ENCODE results near the gene ZBED6. TPM values are rescaled to one million over a fixed set of nuclear protein-coding genes. Genes with fewer than 3 reads are reported as not detected.

The ZBED6 gene
- total RNA-seq, 4 donors from 2014 or later, result 15.2 to 27.3 (median 18.3) TPM

DNA sequence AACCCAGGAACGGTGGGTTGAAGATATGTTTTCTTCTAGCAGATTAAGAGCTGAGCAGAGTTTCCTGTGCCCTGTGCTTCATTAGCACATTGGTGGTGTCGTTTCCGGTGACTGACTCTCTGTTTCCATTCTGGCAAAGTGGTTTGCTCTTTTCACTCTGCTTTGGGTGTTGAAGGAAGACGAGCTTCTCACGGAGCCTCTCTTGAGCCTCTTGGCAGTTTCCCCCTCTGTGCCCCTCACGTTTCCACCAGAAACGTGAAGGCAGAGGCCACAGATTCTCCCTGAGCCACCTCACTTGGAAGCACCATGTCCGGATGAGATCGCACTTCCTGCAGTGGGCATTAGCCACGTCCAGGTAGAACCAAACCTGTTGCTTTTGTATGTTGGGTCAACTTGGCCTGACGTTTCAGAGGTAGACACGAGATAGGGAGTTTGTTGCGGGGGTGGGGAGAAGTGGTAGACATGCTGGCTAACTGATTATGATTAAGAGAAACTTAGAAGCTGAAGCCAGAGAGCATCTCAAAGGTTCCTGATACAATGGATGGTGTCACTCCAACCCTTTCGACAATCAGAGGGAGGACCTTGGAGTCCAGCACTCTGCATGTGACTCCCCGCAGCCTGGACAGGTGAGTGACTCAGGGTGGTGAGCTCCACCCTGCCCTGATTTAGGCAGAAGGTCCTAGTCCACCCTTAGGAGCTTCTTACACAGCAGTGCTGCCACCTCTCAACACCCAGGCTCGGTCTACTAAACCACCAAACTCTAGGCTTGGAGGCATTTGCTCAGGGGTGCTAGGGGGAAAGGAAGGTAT is 30.2 kb upstream of the ZBED6 start, which contains the start of gene LAX1:
LAX1 (plus strand) TSS at position 155 of the 809 bp plus-strand sequence; CDS start at position 538, 383 bp downstream.
- intact Hi-C loops (cut with DNase I; ENCODE audit: low total_unique reads), result no loop called here
- DNase-seq (ENCODE audit: low spot score in 2 of 2), result peak in 1 of 2 donors; percentile 40
- WGBS, 2 donors, result 65 to 68% methylated on average over 14 to 16 of the region's 16 CpGs
- TF ChIP-seq POLR2A (IDR thresholded peaks at IDR 0.05), result no peak
- TF ChIP-seq, protein P1, sequence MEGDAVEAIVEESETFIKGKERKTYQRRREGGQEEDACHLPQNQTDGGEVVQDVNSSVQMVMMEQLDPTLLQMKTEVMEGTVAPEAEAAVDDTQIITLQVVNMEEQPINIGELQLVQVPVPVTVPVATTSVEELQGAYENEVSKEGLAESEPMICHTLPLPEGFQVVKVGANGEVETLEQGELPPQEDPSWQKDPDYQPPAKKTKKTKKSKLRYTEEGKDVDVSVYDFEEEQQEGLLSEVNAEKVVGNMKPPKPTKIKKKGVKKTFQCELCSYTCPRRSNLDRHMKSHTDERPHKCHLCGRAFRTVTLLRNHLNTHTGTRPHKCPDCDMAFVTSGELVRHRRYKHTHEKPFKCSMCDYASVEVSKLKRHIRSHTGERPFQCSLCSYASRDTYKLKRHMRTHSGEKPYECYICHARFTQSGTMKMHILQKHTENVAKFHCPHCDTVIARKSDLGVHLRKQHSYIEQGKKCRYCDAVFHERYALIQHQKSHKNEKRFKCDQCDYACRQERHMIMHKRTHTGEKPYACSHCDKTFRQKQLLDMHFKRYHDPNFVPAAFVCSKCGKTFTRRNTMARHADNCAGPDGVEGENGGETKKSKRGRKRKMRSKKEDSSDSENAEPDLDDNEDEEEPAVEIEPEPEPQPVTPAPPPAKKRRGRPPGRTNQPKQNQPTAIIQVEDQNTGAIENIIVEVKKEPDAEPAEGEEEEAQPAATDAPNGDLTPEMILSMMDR (IDR thresholded peaks at IDR 0.05), result no peak
- no peak within 1 kb of the TSS for H3K4me3 ChIP-seq (ENCODE audit: low read depth, poor library complexity, severe bottlenecking)

DNA sequence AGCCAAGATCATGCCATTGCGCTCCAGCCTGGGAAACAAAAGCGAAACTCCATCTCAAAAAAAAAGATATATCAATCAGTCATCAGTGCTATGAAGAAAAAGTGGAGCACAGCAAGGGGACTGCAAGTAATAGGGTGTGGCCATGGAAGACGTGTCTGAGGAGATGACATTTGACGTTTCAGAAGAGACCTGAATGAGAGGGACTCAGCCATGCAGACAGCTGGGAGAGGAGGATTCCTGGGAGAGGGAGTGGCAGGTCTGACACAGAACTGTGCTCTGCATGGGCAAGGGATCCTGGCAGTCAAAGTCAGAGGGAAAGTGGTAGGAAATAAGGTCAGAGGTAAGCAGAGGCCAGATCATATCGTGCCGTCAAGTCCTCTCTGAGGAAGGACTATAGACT is 27.2 kb upstream of the ZBED6 start:
- no peak for TF ChIP-seq POLR2A (IDR thresholded peaks at IDR 0.05)
- TF ChIP-seq, protein P1 (IDR thresholded peaks at IDR 0.05), result no peak
- intact Hi-C loops (cut with DNase I; ENCODE audit: low total_unique reads), result no loop called here
- H3K4me3 ChIP-seq (ENCODE audit: low read depth, poor library complexity, severe bottlenecking), result no peak overlapping the region
- DNase-seq (ENCODE audit: low spot score in 2 of 2), result no peak
- WGBS, 2 donors, result 54 to 63% methylated on average over 6 of the region's 6 CpGs

DNA sequence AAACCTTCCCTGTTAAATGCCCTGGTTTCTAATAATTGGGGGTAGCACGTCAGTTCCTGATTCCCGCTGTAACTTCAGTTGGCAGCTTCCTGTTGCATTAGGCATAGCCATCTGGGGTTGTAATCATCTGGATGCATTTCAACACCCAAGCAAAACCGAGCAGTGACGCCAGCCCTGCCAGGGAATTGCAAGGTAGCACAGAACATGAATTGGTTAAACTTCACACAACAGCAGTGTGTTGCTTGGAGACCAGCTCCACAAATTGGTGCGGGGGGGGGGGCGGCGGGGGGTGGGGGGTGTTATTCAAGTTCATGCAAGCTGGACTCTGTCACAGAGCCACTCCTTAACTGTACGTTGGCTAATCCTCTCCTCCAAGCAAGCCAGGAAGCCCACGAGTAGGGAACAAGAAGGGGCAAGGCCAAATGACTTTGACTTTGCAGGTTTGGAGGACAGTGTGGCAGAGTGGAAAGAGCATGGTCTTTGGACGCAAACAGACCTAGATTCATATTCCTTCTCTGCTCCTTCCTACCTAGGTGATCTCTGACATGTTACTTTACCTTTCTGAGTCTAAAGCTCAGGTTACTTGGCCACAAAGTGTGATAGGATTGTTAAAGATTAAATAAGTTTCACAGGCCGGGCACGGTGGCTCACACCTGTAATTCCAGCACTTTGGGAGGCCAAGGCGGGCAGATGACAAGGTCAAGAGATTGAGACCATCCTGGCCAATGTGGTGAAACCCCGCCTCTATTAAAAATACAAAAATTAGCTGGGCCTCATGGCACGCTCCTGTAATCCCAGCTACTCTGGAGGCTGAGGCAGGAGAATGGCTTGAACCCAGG is 25.7 kb upstream of the ZBED6 start:
- intact Hi-C loops (cut with DNase I; ENCODE audit: low total_unique reads), result no loop called here
- TF ChIP-seq POLR2A (IDR thresholded peaks at IDR 0.05), result no peak
- TF ChIP-seq, protein P1 (IDR thresholded peaks at IDR 0.05), result no peak
- no peak overlapping the region for H3K4me3 ChIP-seq (ENCODE audit: low read depth, poor library complexity, severe bottlenecking)
- WGBS, 2 donors, result 30% methylated on average over 13 to 15 of the region's 15 CpGs
- DNase-seq (ENCODE audit: low spot score in 2 of 2), result peak; percentile 80 to 93

DNA sequence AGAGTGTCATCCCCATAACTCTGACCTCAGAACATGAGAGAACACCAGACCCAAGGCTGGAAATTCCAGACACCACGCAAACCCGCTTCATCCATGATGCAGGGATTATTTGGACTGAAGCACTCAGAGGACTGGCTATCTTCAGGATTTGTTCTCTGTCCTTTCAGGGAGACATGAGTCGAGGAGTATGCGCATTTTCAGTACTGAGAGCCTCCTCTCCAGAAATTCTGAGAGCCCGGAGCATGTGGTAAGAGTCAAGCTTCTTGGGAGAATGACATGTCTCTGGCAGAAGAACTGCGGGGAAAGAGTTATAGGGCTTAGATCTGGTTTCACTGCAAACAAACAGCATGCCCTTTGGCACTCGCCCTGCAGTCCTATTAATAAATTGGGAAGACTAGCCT is 23.5 kb upstream of the ZBED6 start:
- intact Hi-C loops (cut with DNase I; ENCODE audit: low total_unique reads), result no loop called here
- TF ChIP-seq, protein P1 (IDR thresholded peaks at IDR 0.05), result no peak
- no peak for TF ChIP-seq POLR2A (IDR thresholded peaks at IDR 0.05)
- H3K4me3 ChIP-seq (ENCODE audit: low read depth, poor library complexity, severe bottlenecking), result no peak overlapping the region
- 61 to 63% methylated on average over 7 of the region's 7 CpGs for WGBS, 2 donors
- DNase-seq (ENCODE audit: low spot score in 2 of 2), result no peak

DNA sequence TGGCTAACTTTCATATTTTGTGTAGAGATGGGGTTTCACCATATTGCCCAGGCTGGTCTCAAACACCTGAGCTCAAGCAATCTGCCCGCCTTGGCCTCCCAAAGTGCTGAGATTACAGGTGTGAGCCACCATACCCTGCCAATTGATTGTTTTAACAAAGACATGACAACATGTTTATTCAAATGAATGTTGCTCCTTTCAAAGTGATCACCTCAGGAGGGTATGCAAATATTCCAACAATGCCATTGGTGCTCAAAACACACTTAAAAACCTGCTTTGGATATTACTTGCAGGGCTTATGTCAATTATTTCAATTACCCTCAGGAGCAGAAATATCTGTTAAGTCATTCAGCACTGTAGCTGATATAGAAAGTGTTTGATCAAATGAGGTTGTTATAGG is 22.6 kb upstream of the ZBED6 start:
- no peak for DNase-seq (ENCODE audit: low spot score in 2 of 2)
- no peak for TF ChIP-seq POLR2A (IDR thresholded peaks at IDR 0.05)
- TF ChIP-seq, protein P1 (IDR thresholded peaks at IDR 0.05), result no peak
- intact Hi-C loops (cut with DNase I; ENCODE audit: low total_unique reads), result no loop called here
- no peak overlapping the region for H3K4me3 ChIP-seq (ENCODE audit: low read depth, poor library complexity, severe bottlenecking)
- WGBS, 2 donors, result 89 to 94% methylated on average over 1 of the region's 1 CpG
